GM20431 (cell line): ENCODE results near the gene SLC9A9.

Source experiments
- in situ Hi-C: fragments of 300-500 bp; cut with MseI, MboI; formaldehyde crosslinking; loops from one replicate; pipeline ENCODE4 v1.15.0; 2020; ENCODE audit warnings: low sequenced_read_pairs; ENCODE audit not compliant: unreplicated experiment

SLC9A9 gene

GRCh38 chr3:143249014-143249413 is 599.3 kb downstream of the SLC9A9 start:
- in situ Hi-C loops = no loop called here

- in situ Hi-C loops = no loop called here
Observed at GRCh38 chr3:143247073-143247472, 601.2 kb downstream of the SLC9A9 start.

GRCh38 chr3:143245692-143246091 is 602.6 kb downstream of the SLC9A9 start:
- in situ Hi-C loops = no loop called here

GRCh38 chr3:143244516-143245063 is 603.7 kb downstream of the SLC9A9 start:
- in situ Hi-C loops = no loop called here

GRCh38 chr3:143243686-143244085 is 604.6 kb downstream of the SLC9A9 start:
- in situ Hi-C loops = no loop called here

- in situ Hi-C loops = no loop called here
Observed at GRCh38 chr3:143242691-143243090, 605.6 kb downstream of the SLC9A9 start.

- in situ Hi-C loops = no loop called here
Observed at GRCh38 chr3:143242101-143242500, 606.2 kb downstream of the SLC9A9 start.

- in situ Hi-C loops = no loop called here
Observed at GRCh38 chr3:143241481-143241951, 606.8 kb downstream of the SLC9A9 start.

- in situ Hi-C loops = no loop called here
Observed at GRCh38 chr3:143240886-143241285, 607.4 kb downstream of the SLC9A9 start.

- in situ Hi-C loops = no loop called here
Observed at GRCh38 chr3:143239031-143239430, 609.2 kb downstream of the SLC9A9 start.

GRCh38 chr3:143237077-143237627 is 611.1 kb downstream of the SLC9A9 start:
- in situ Hi-C loops = no loop called here

GRCh38 chr3:143236226-143236964 is 611.9 kb downstream of the SLC9A9 start:
- in situ Hi-C loops = no loop called here

- in situ Hi-C loops = no loop called here
Observed at GRCh38 chr3:143235614-143236204, 612.6 kb downstream of the SLC9A9 start.

- in situ Hi-C loops = no loop called here
Observed at GRCh38 chr3:143234526-143234925, 613.7 kb downstream of the SLC9A9 start.

GRCh38 chr3:143232981-143233380 is 615.3 kb downstream of the SLC9A9 start:
- in situ Hi-C loops = no loop called here

- in situ Hi-C loops = no loop called here
Observed at GRCh38 chr3:143228405-143228804, 619.9 kb downstream of the SLC9A9 start.

- in situ Hi-C loops = no loop called here
Observed at GRCh38 chr3:143226678-143227291, 621.5 kb downstream of the SLC9A9 start.

- in situ Hi-C loops = no loop called here
Observed at GRCh38 chr3:143224716-143225115, 623.6 kb downstream of the SLC9A9 start.

- in situ Hi-C loops = no loop called here
Observed at GRCh38 chr3:143222981-143223380, 625.3 kb downstream of the SLC9A9 start.

- in situ Hi-C loops = no loop called here
Observed at GRCh38 chr3:143222505-143222904, 625.8 kb downstream of the SLC9A9 start.

- in situ Hi-C loops = no loop called here
Observed at GRCh38 chr3:143221446-143221845, 626.8 kb downstream of the SLC9A9 start.
